Stimulated activated naive CD8-positive, alpha-beta T cell treated with anti-CD3 and anti-CD28 coated beads, Interleukin-15, Interleukin-2, amounts not matched to agents 100 ng/mL and 50 ng/mL, for 24 hours (primary cell): ENCODE results near the gene KRTAP4-5.
"Not testable (repeated sequence)": the region's sequence is repeated elsewhere in the genome, so short reads cannot be mapped to it uniquely, and the experiment has no call there.

ENCODE experiments used
- H3K27ac Mint-ChIP-seq: one replicate; pipeline ENCODE4 v1.8.0; 2021; ENCODE audit warnings: mild to moderate bottlenecking, mixed read lengths
- H3K27me3 Mint-ChIP-seq: one replicate; pipeline ENCODE4 v1.8.0; 2021; ENCODE audit warnings: mixed read lengths
- H3K36me3 Mint-ChIP-seq: one replicate; pipeline ENCODE4 v1.8.0; 2021; ENCODE audit warnings: low read depth, mixed read lengths
- H3K4me1 Mint-ChIP-seq: one replicate; pipeline ENCODE4 v1.8.0; 2021; ENCODE audit warnings: low read depth, mixed read lengths
- H3K4me3 Mint-ChIP-seq: one replicate; pipeline ENCODE4 v1.8.0; 2021; ENCODE audit warnings: mild to moderate bottlenecking, mixed read lengths
- H3K9me3 Mint-ChIP-seq: one replicate; pipeline ENCODE4 v1.8.0; 2021; ENCODE audit warnings: mixed read lengths

The KRTAP4-5 gene

GRCh38 chr17:41104386-41105038, 45.1 kb downstream of the KRTAP4-5 start:
- H3K36me3 Mint-ChIP-seq, H3K9me3 Mint-ChIP-seq, H3K4me3 Mint-ChIP-seq, H3K27me3 Mint-ChIP-seq, H3K27ac Mint-ChIP-seq: not testable (repeated sequence)
- H3K4me1 Mint-ChIP-seq = peaks cover 24% of the 10 kb centered on the region

DNA sequence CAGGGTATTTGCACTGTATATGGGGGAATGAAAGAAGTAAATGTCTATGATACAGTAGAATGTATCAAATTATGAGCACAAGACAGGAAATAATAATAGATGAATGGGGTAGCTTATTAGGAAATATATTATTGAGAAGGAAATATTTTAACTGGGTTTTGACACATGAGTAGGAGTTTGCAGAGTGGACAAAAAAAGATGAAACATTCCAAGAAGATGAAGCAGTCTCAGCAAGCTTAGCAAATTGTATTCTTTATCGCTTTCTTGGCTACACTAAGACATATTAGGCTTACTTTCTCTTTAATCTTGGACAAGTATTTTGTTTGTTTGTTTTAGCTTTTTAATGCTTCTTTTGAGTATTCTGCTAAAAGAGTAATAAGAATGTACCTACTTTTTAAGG, 45.7 kb downstream of the KRTAP4-5 start:
- no peak overlapping the region for H3K4me3 Mint-ChIP-seq
- H3K27me3 Mint-ChIP-seq = peaks cover 6% of the 10 kb centered on the region
- no peaks in the 10 kb centered on the region for H3K36me3 Mint-ChIP-seq
- no peaks in the 10 kb centered on the region for H3K9me3 Mint-ChIP-seq
- peaks cover 22% of the 10 kb centered on the region for H3K4me1 Mint-ChIP-seq
- H3K27ac Mint-ChIP-seq = no peak overlapping the region

DNA sequence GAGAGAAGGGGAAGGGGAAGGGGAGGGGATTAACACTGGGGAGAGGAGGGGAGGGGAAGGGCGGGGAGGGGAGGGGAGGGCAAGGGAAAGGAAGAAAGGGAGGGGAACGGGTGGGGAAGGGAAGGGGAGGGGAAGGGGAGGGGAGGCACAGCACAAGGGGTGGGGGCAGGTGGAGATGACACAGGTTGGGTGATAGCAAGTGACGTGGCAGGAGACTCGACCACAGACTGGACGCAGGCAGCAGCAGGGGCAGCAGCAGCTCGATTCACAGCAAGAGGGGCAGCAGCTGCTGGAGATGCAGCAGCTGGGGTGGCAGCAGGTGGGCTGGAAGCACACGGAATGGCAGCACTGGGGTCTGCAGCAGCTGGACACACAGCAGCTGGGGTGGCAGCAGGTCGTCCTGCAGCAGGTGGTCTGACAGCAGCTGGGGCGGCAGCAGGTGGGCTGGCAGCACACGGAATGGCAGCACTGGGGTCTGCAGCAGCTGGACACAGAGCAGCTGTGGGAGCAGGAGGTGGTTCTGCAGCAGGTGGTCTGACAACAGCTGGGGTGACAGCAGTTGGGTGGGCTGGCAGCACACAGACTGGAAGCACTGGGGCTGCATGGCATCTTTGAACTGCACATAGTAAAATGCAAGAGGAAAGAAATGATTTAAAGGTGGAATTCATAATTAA, 47.9 kb downstream of the KRTAP4-5 start, which contains the start of gene KRTAP4-16:
Gene KRTAP4-16 (minus strand): TSS at position 624 of the 674 bp plus-strand sequence. CDS start 0 bp downstream, at position 624.
- H3K27ac Mint-ChIP-seq = no peak within 1 kb of the TSS
- no peaks in the 10 kb centered on the region for H3K9me3 Mint-ChIP-seq
- no peak within 1 kb of the TSS for H3K4me3 Mint-ChIP-seq
- peaks cover 12% of the 10 kb centered on the region for H3K27me3 Mint-ChIP-seq
- no peaks in the 10 kb centered on the region for H3K36me3 Mint-ChIP-seq
- H3K4me1 Mint-ChIP-seq = peaks cover 10% of the 10 kb centered on the region

GRCh38 chr17:41099682-41100480, 49.7 kb downstream of the KRTAP4-5 start:
- not testable (repeated sequence) for H3K27ac Mint-ChIP-seq, H3K9me3 Mint-ChIP-seq, H3K36me3 Mint-ChIP-seq, H3K4me3 Mint-ChIP-seq
- Mint-ChIP-seq H3K4me1 (peaks cover 10% of the 10 kb centered on the region), H3K27me3 (peaks cover 10% of the 10 kb centered on the region)
